ENCODE results near the gene RHEBL1.

- TF ChIP-seq, protein P1, sequence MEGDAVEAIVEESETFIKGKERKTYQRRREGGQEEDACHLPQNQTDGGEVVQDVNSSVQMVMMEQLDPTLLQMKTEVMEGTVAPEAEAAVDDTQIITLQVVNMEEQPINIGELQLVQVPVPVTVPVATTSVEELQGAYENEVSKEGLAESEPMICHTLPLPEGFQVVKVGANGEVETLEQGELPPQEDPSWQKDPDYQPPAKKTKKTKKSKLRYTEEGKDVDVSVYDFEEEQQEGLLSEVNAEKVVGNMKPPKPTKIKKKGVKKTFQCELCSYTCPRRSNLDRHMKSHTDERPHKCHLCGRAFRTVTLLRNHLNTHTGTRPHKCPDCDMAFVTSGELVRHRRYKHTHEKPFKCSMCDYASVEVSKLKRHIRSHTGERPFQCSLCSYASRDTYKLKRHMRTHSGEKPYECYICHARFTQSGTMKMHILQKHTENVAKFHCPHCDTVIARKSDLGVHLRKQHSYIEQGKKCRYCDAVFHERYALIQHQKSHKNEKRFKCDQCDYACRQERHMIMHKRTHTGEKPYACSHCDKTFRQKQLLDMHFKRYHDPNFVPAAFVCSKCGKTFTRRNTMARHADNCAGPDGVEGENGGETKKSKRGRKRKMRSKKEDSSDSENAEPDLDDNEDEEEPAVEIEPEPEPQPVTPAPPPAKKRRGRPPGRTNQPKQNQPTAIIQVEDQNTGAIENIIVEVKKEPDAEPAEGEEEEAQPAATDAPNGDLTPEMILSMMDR (IDR thresholded peaks at IDR 0.05; ENCODE audit: low read length): no peak
- TF ChIP-seq EZH2 (optimal IDR thresholded peaks at IDR 0.05; ENCODE audit: low read depth, low read length): no peak
Observed at GRCh38 chr12:49027846-49028555, 41.8 kb downstream of the RHEBL1 start.
